Measurements from ENCODE around the gene EIPR1.

The EIPR1 gene

DNA sequence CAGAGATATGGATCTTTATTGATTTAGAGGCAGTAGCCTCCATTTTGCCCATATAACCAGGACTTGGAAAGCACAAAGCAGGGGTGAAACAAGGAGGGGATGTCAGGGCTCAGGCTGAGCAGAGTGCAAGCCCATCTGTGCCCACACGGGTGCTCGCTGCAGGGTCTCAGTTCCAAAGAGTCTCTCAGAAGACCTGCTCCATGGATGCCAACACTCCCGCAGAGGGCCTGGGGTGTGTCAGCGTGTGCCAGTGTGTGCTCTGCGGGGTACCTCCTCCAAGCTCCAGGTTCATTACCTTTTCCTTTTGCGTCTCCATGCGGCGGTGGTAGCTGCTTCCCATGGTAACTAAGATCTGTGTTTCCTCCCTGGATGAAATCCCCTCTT is 107.5 kb downstream of the EIPR1 start:
- no peak for DNase-seq (ENCODE audit: low read depth)
- TF ChIP-seq, protein P1, sequence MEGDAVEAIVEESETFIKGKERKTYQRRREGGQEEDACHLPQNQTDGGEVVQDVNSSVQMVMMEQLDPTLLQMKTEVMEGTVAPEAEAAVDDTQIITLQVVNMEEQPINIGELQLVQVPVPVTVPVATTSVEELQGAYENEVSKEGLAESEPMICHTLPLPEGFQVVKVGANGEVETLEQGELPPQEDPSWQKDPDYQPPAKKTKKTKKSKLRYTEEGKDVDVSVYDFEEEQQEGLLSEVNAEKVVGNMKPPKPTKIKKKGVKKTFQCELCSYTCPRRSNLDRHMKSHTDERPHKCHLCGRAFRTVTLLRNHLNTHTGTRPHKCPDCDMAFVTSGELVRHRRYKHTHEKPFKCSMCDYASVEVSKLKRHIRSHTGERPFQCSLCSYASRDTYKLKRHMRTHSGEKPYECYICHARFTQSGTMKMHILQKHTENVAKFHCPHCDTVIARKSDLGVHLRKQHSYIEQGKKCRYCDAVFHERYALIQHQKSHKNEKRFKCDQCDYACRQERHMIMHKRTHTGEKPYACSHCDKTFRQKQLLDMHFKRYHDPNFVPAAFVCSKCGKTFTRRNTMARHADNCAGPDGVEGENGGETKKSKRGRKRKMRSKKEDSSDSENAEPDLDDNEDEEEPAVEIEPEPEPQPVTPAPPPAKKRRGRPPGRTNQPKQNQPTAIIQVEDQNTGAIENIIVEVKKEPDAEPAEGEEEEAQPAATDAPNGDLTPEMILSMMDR (IDR thresholded peaks at IDR 0.05; ENCODE audit: control insufficient read depth, extremely low read depth, insufficient read depth) = no peak
- H3K4me3 ChIP-seq (ENCODE audit: low read depth, low read length) = no peak overlapping the region

DNA sequence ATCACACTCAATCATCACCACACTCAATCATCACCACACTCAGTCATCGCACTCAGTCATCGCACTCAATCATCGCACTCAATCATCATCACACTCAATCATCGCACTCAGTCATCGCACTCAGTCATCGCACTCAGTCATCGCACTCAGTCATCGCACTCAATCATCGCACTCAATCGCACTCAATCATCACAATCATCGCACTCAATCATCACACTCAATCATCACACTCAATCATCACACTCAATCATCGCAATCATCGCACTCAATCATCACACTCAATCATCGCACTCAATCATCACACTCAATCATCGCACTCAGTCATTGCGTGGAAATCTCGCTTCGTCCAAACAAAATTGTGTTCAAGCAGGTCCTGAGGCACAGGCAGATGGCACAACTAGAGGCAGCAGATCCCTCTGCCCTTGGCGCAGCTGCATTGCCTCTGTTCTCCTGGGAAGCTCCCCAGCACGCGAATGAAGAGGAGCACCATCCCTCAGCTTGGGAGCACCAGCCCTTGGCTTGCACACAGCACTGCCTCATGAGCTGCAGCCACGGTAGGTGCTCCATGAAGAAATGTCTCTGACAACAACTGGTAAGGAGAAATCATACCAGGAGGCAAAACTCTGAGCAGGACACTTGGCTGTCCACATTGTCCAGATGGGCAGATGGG is 108.1 kb downstream of the EIPR1 start:
- TF ChIP-seq, protein P1 (IDR thresholded peaks at IDR 0.05; ENCODE audit: control insufficient read depth, extremely low read depth, insufficient read depth) = no peak
- no peak overlapping the region for H3K4me3 ChIP-seq (ENCODE audit: low read depth, low read length)
- DNase-seq (ENCODE audit: low read depth) = no peak

DNA sequence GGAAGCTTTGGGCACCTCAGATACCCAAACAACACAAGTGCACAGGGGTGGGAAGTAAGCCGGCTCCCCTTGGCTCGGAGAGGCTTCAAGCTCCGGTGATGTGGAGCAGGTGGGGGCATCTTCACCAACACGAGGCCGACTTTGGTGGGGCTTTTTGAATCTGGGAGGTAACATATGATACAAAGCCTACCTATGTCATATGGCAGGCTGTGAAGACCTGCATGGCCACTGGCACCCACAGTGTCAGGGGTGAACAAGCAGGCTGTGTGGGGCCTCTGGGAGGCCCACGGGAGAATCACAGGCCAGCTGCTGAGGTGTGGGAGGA is 109.0 kb downstream of the EIPR1 start:
- no peak overlapping the region for H3K4me3 ChIP-seq (ENCODE audit: low read depth, low read length)
- DNase-seq (ENCODE audit: low read depth) = no peak
- TF ChIP-seq, protein P1 (IDR thresholded peaks at IDR 0.05; ENCODE audit: control insufficient read depth, extremely low read depth, insufficient read depth) = no peak

DNA sequence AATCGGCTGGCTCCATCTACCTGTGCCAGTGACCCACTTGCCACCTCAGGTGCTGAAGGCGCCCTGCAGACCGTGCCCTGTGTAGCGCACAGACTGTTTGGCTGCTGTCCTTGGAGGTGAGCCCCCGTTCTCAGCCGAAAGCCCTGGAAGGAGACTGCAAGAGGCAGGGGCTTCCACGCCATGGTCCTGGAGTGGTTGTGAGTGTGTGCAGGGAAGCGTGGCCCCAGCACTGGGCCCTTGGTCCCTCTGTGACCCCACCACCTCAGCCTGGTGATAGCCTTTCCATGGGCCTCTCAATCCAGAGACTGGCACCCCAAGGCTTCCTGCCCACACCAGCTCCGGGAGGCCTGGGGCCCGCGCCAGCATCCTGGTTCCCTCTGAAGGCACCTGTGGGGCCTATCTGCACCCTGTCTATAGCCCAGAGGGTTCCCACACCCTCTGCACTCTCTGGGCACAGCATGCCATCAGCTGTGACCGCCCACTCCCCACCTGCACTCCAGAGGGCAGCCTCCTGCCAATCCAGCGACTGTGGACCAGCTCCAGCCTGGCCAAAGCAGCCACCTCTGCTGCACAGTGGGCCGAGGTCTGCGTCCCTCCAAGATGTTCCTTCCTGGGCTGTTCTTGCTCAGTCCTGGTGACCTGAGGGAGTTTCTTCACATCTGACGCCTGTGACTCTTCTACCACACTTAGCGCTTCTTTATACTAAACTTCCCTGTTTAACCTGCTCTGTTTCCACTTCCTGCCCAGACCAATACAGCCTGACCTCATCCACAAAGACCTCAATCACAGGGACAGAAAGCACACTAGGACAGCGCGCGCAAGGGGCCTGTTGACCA is 109.5 kb downstream of the EIPR1 start:
- DNase-seq (ENCODE audit: low read depth) = no peak
- H3K4me3 ChIP-seq (ENCODE audit: low read depth, low read length) = no peak overlapping the region
- TF ChIP-seq, protein P1 (IDR thresholded peaks at IDR 0.05; ENCODE audit: control insufficient read depth, extremely low read depth, insufficient read depth) = no peak

DNA sequence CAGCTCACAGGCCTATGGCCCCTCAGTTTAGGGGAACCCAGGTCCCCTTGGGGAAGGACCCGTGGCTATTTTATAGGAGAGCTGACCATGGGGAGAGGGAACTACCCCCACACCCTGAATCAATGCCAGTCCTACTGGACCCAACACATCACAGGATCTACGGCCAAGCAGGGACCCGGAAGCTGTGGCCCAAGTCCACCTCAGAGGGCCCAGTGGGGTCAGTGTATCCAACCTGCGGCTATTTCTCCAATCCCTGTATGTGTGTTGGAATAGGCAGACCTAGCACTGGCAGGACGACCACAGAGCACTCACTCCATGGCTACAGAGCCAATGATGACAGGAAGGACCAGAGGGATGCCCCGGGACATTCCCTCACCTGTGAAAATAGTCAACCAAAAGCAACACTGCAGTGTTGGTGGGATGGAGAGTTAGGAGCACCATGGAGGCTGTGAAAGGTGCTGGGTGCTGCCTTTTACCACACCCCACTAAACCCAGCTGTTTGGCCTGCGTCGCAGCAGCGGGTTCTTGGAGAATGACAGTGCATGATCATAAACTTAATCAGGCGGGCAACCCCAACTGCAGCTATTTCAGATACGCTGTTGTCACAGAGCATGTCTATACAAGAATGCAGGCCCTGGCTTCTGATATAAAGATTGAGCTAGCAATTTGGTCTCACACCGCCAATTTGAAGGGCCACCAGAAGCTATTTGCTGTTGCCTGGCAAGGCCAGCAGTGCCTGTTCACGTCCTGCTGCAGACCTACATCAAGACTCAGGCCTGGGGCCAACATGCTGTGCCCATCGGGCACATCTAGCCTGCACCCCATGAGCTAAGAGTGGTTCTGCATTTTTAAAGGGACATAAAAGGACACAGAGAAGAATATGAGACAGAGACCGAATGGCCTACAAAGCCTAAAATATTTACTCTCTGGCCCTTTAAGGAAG is 110.4 kb downstream of the EIPR1 start:
- TF ChIP-seq, protein P1 (IDR thresholded peaks at IDR 0.05; ENCODE audit: control insufficient read depth, extremely low read depth, insufficient read depth) = no peak
- no peak overlapping the region for H3K4me3 ChIP-seq (ENCODE audit: low read depth, low read length)
- DNase-seq (ENCODE audit: low read depth) = no peak

DNA sequence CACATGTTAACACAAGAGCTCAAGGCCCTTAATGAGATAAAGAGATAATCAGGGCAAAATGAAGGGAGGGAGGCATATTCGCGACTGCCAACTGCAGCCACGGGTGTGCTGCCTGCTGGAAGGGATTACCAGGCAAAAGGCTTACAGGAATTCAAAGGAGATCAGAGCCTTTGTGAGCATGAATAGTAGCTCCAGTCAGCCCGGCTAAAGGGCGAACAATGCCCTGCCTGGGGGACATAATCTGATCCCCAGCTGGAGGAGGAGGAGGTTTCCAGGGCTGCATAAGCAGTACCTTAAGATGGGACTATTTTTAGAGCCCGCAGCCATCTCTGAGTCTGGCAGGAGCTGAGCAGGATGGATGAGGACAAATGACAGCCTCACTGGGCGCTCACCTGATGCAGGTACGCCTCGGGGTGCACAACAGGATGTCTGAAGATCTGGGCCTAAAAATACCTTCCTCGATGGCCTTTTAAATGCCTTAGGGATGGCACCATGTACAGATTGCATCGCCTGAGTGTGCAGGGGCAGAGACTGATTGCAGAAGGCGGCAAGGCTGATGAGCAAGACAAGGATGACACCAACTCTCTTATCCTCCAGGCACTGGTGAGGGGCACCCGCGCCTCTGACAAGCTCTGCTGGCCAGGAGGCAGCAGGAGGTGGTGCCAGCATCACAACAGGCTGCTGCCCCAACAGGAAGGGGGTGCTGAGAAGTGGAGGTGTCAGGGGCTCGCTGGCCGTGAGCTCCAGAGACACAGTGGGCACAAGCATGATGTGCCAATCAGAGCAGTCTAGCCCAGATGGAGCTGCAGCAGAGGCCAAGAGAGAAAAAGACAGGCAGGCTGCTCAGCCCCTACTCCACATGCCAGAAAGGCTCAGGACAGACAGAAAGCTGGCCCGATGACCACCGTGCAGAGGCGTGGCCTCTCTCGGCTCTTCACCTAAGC is 111.4 kb downstream of the EIPR1 start:
- TF ChIP-seq, protein P1 (IDR thresholded peaks at IDR 0.05; ENCODE audit: control insufficient read depth, extremely low read depth, insufficient read depth) = no peak
- no peak overlapping the region for H3K4me3 ChIP-seq (ENCODE audit: low read depth, low read length)
- no peak for DNase-seq (ENCODE audit: low read depth)

Data from LNCaP clone FGC (cell line).